B cell (primary cell): ENCODE results near the gene LRRC61. TPM values are rescaled to one million over a fixed set of nuclear protein-coding genes. Genes with fewer than 3 reads are reported as not detected.

Source experiments
- ATAC-seq: fragments of 200-7000 bp; cut with Tn5 transposase; one replicate; pipeline ENCODE4 v1.10.0; 2021; ENCODE audit warnings: low read depth, mild to moderate bottlenecking, moderate number of reproducible peaks, moderate library complexity
- CTCF ChIA-PET: fragments of 350-600 bp; sonication (Branson Sonifier 250); formaldehyde crosslinking; loops from one replicate; lab custom pipeline; 2021; ENCODE audit warnings: antibody characterized with exemption, inconsistent platforms; lab: Charles Lee
- POLR2A ChIA-PET: fragments of 350-600 bp; sonication (Branson Sonifier 250); formaldehyde crosslinking; loops from one replicate; lab custom pipeline; 2021; ENCODE audit warnings: antibody characterized with exemption; lab: Charles Lee
- DNase-seq: peaks from one replicate; pipeline ENCODE4 v3.0.0; 2013
- H2AFZ ChIP-seq: 2 replicates; pipeline ENCODE4 v1.6.1; 2012; ENCODE audit warnings: mild to moderate bottlenecking, low read depth, low read length; ENCODE audit not compliant: insufficient read depth, poor library complexity, severe bottlenecking
- H3K27ac ChIP-seq, 2 donors: 1 replicate in 1 of 2; 2 replicates in 1 of 2; pipeline ENCODE4 v1.5.1; 2012 to 2013; ENCODE audit warnings: low read length in 2 of 2, mild to moderate bottlenecking in 2 of 2, moderate library complexity in 1 of 2
- H3K27me3 ChIP-seq, 4 experiments: fragments of 200-600 bp in 1 of 4; sonication (generic) in 1 of 4; replicated peaks in 1 of 4; 1 replicate in 2 of 4; 2 replicates in 2 of 4; pipeline versions ENCODE4 v1.6.1 to v1.7.0; 2013 to 2016; ENCODE audit warnings: low read length in 3 of 4, mild to moderate bottlenecking in 2 of 4, mixed read lengths in 1 of 4, moderate library complexity in 1 of 4; ENCODE audit not compliant: insufficient read depth in 4 of 4, control insufficient read depth in 3 of 4; ENCODE audit errors: control extremely low read depth in 1 of 4
- H3K36me3 ChIP-seq, 2 experiments: replicated peaks in 1 of 2; 1 replicate in 1 of 2; 2 replicates in 1 of 2; pipeline versions ENCODE4 v1.6.1 to v1.7.1; 2013; ENCODE audit warnings: low read length in 1 of 2; ENCODE audit not compliant: insufficient read depth in 2 of 2, control insufficient read depth in 1 of 2; ENCODE audit errors: control extremely low read depth in 1 of 2, extremely low read depth in 1 of 2
- H3K4me1 ChIP-seq, 2 donors: fragments of 200-600 bp in 1 of 2; sonication (generic) in 1 of 2; 1 replicate in 1 of 2; 2 replicates in 1 of 2; pipeline versions ENCODE4 v1.5.1 to v1.6.1; 2013 to 2017; ENCODE audit warnings: low read length in 2 of 2; ENCODE audit not compliant: control insufficient read depth in 2 of 2, insufficient read depth in 2 of 2
- H3K4me2 ChIP-seq: replicated peaks from 2 replicates; pipeline ENCODE3; 2012; ENCODE audit warnings: mild to moderate bottlenecking, low read depth, low read length; ENCODE audit not compliant: poor library complexity, severe bottlenecking
- H3K4me3 ChIP-seq, 5 experiments: fragments of 200-600 bp in 1 of 5; sonication (generic) in 1 of 5; 1 replicate in 3 of 5; 2 replicates in 2 of 5; pipeline versions ENCODE4 v1.5.1 to v1.7.0; 2011 to 2016; ENCODE audit warnings: low read length in 4 of 5, mild to moderate bottlenecking in 4 of 5, low read depth in 2 of 5, control low read depth in 1 of 5, moderate library complexity in 1 of 5; ENCODE audit not compliant: insufficient read depth in 1 of 5; ENCODE audit errors: control extremely low read depth in 1 of 5, extremely low read depth in 1 of 5
- H3K79me2 ChIP-seq: fragments of 200-600 bp; sonication (generic); one replicate; pipeline ENCODE4 v1.6.0; 2016; ENCODE audit warnings: low read length; ENCODE audit not compliant: control insufficient read depth, insufficient read depth
- H3K9ac ChIP-seq: fragments of 200-600 bp; sonication (generic); 2 replicates; pipeline ENCODE4 v1.6.1; 2017; ENCODE audit warnings: mild to moderate bottlenecking, low read length, moderate library complexity
- H3K9me3 ChIP-seq, 3 donors: one replicate each; pipeline versions ENCODE4 v1.6.1 to v1.7.1; 2013; ENCODE audit warnings: low read length in 2 of 3; ENCODE audit not compliant: control insufficient read depth in 2 of 3, insufficient read depth in 1 of 3; ENCODE audit errors: control extremely low read depth in 1 of 3
- H4K20me1 ChIP-seq: 2 replicates; pipeline ENCODE4 v1.6.0; 2012; ENCODE audit warnings: mild to moderate bottlenecking, low read length; ENCODE audit not compliant: insufficient read depth, control insufficient read depth, poor library complexity, severe bottlenecking
- H3K27ac Mint-ChIP-seq: one replicate; pipeline ENCODE4 v1.8.0; 2021; ENCODE audit warnings: mixed read lengths
- H3K27me3 Mint-ChIP-seq: one replicate; pipeline ENCODE4 v1.8.0; 2021; ENCODE audit warnings: mixed read lengths
- H3K4me1 Mint-ChIP-seq: one replicate; pipeline ENCODE4 v1.8.0; 2021; ENCODE audit warnings: mixed read lengths
- H3K4me3 Mint-ChIP-seq: one replicate; pipeline ENCODE4 v1.8.0; 2021; ENCODE audit warnings: mixed read lengths
- H3K9me3 Mint-ChIP-seq: one replicate; pipeline ENCODE4 v1.8.0; 2022; ENCODE audit warnings: mixed read lengths; ENCODE audit not compliant: insufficient read depth
- CTCF ChIP-seq: fragments of 200-600 bp; IDR thresholded peaks from one replicate; pipeline ENCODE4 v1.8.0; 2022; ENCODE audit warnings: antibody characterized with exemption, mild to moderate bottlenecking
- EZH2 ChIP-seq: IDR thresholded peaks from 2 replicates; pipeline ENCODE4 v1.6.1; 2012; ENCODE audit warnings: borderline replicate concordance, low read depth, mild to moderate bottlenecking, moderate library complexity, low read length; ENCODE audit not compliant: insufficient read depth, poor library complexity, severe bottlenecking
- WGBS: methylation state at CpG from one replicate; pipeline ENCODE4 v1.1.5; 2013; ENCODE audit warnings: missing lambda C conversion rate; ENCODE audit not compliant: insufficient coverage; 5-methylcytosine and 5-hydroxymethylcytosine counted together
- intact Hi-C: fragments of 100-400 bp; cut with micrococcal nuclease; formaldehyde crosslinking; loops from one replicate; pipeline ENCODE4 v1.10.0; 2022
- polyA plus RNA-seq: library from polyadenylated mRNA; depleted of rRNA; stranded (reverse); fragments of >200 nt; gene quantifications from 2 replicates; pipeline ENCODE4 v1.2.3, GENCODE V29; 2012
- total RNA-seq, 2 donors: library from RNA; stranded (reverse); fragments of 120-200 nt in 1 of 2; gene quantifications; 1 replicate in 1 of 2; 2 replicates in 1 of 2; pipeline versions ENCODE4 v1.2.3 to v1.2.4, GENCODE V29; 2013 to 2022

The LRRC61 gene
- total and polyA plus RNA-seq, 2 donors (not counting 1 experiment from before 2014, with no cell fraction given), result 12.8 to 12.9 TPM

- Histone ChIP-seq H3K9me3 (no peaks in the 10 kb centered on the region), H3K4me2 (peak overlapping the region; percentile 85), H4K20me1 (peaks cover 26% of the 10 kb centered on the region), H3K36me3 (peaks cover 0 to 36% of the 10 kb centered on the region in 2 experiments), H2AFZ (no peak overlapping the region), H3K4me1 (peaks cover 41 to 60% of the 10 kb centered on the region in 2 donors), H3K4me3 (peak overlapping the region; percentile 62 to 98 (median 82)), H3K79me2 (peaks cover 33% of the 10 kb centered on the region), H3K27me3 (no peaks in the 10 kb centered on the region), H3K27ac (peak overlapping the region; percentile 98 to 99), H3K9ac (peak overlapping the region; percentile 88)
- H3K27ac Mint-ChIP-seq, result peak overlapping the region; percentile 98
- no peaks in the 10 kb centered on the region for H3K27me3 Mint-ChIP-seq
- no peak for TF ChIP-seq CTCF
- no peak for TF ChIP-seq EZH2
- ChIA-PET POLR2A (interaction anchor here (1.7 to 6.6 kb wide), 3 partner anchors 8 to 37 kb away, joined by 6 to 120 read pairs (median 64); partner anchors contain the start of gene ZNF775), CTCF (interaction anchor here (0.6 to 7.3 kb wide), 9 partner anchors 8 to 884 kb away, joined by 3 to 71 read pairs (median 4); partner anchors contain the start of genes ACTR3C and LRRC61)
- H3K4me3 Mint-ChIP-seq, result peak overlapping the region; percentile 92
- H3K9me3 Mint-ChIP-seq, result no peaks in the 10 kb centered on the region
- ATAC-seq (no peak), DNase-seq (no peak)
- WGBS, result 43% methylated on average over 22 of the region's 23 CpGs
- H3K4me1 Mint-ChIP-seq, result peaks cover 71% of the 10 kb centered on the region
- intact Hi-C loops, result loop anchor here (1.0 to 10.0 kb wide), 4 partner anchors 8 to 689 kb away; partner anchors contain the start of genes ABCB8, ATG9B and SLC4A2
Observed at GRCh38 chr7:150369748-150370501, 46.8 kb downstream of the LRRC61 start.
